H1 (cell line): Measurements from ENCODE around the gene MED31. TPM values are rescaled to one million over a fixed set of nuclear protein-coding genes. Genes with fewer than 3 reads are reported as not detected.

ENCODE experiments used
- BACH1 ChIP-seq: IDR thresholded peaks from 2 replicates; pipeline ENCODE4 v1.6.1; 2012; ENCODE audit warnings: low read length, improper control_type of control experiment
- BRCA1 ChIP-seq: IDR thresholded peaks from 2 replicates; pipeline ENCODE4 v1.6.1; 2012; ENCODE audit warnings: low read depth, low read length, improper control_type of control experiment
- CBX5 ChIP-seq: fragments of 300-800, 300-1000 bp; sonication (generic); IDR thresholded peaks from 2 replicates; pipeline ENCODE4 v1.7.1; 2016; ENCODE audit warnings: antibody characterized with exemption, low read length, low read depth
- EP300 ChIP-seq, 2 experiments: IDR thresholded peaks; 1 replicate in 1 of 2; 2 replicates in 1 of 2; pipeline ENCODE4 v1.6.1; 2011 to 2012; ENCODE audit warnings: low read depth in 2 of 2, low read length in 2 of 2, mild to moderate bottlenecking in 2 of 2, borderline replicate concordance in 1 of 2, inconsistent platforms in 1 of 2, moderate library complexity in 1 of 2
- GTF2F1 ChIP-seq: IDR thresholded peaks from 2 replicates; pipeline ENCODE4 v1.6.1; 2012; ENCODE audit warnings: low read depth, low read length, improper control_type of control experiment, borderline replicate concordance
- KDM4A ChIP-seq: IDR thresholded peaks from one replicate; pipeline ENCODE4 v1.7.1; 2012; ENCODE audit warnings: low read depth, mild to moderate bottlenecking, moderate library complexity, low read length, inconsistent platforms; ENCODE audit not compliant: severe bottlenecking
- KDM5A ChIP-seq: fragments of 200-600 bp; IDR thresholded peaks from 2 replicates; pipeline ENCODE4 v1.7.1; 2012; ENCODE audit warnings: mild to moderate bottlenecking, low read length, inconsistent platforms, mixed read lengths
- MAFK ChIP-seq: IDR thresholded peaks from 2 replicates; pipeline ENCODE4 v1.6.1; 2012; ENCODE audit warnings: low read depth, mild to moderate bottlenecking, improper control_type of control experiment, low read length
- MAX ChIP-seq: IDR thresholded peaks from 2 replicates; pipeline ENCODE4 v1.6.1; 2012; ENCODE audit warnings: inconsistent platforms
- NANOG ChIP-seq: IDR thresholded peaks from 2 replicates; pipeline ENCODE4 v1.6.1; 2011; ENCODE audit warnings: low read length, low read depth, mild to moderate bottlenecking, inconsistent platforms; ENCODE audit not compliant: insufficient read depth, poor library complexity, severe bottlenecking
- PHF8 ChIP-seq: fragments of 200-600 bp; sonication (generic); conservative IDR thresholded peaks from 2 replicates; pipeline ENCODE4 v1.7.1; 2012; ENCODE audit warnings: low read depth, mild to moderate bottlenecking, inconsistent platforms, low read length, moderate library complexity
- POU5F1 ChIP-seq: IDR thresholded peaks from 2 replicates; pipeline ENCODE4 v1.6.1; 2011; ENCODE audit warnings: low read depth, mild to moderate bottlenecking, low read length, moderate library complexity
- RAD21 ChIP-seq, 2 experiments: IDR thresholded peaks in 1 of 2; conservative IDR thresholded peaks in 1 of 2; 2 replicates each; pipeline ENCODE4 v1.6.1; 2011; ENCODE audit warnings: low read depth in 2 of 2, low read length in 2 of 2, improper control_type of control experiment in 1 of 2, inconsistent platforms in 1 of 2, mild to moderate bottlenecking in 1 of 2, moderate library complexity in 1 of 2
- RBBP5 ChIP-seq: IDR thresholded peaks from 2 replicates; pipeline ENCODE4 v1.7.1; 2012; ENCODE audit warnings: low read depth, mild to moderate bottlenecking, inconsistent platforms, low read length, moderate library complexity, borderline replicate concordance
- RFX5 ChIP-seq: IDR thresholded peaks from 2 replicates; pipeline ENCODE4 v1.6.1; 2011; ENCODE audit warnings: low read depth, low read length, improper control_type of control experiment, borderline replicate concordance
- RNF2 ChIP-seq: fragments of 200-900, 300-1000 bp; sonication (generic); IDR thresholded peaks from 2 replicates; pipeline ENCODE4 v1.7.1; 2016; ENCODE audit warnings: borderline replicate concordance, low read depth, mild to moderate bottlenecking, antibody characterized with exemption, low read length; ENCODE audit not compliant: poor library complexity, severe bottlenecking; ENCODE audit errors: missing control alignments
- RXRA ChIP-seq: IDR thresholded peaks from 2 replicates; pipeline ENCODE4 v1.6.1; 2011; ENCODE audit warnings: low read depth, mild to moderate bottlenecking, low read length, moderate library complexity; ENCODE audit not compliant: insufficient read depth
- SIRT6 ChIP-seq: IDR thresholded peaks from one replicate; pipeline ENCODE4 v1.7.1; 2012; ENCODE audit warnings: low read length, inconsistent platforms
- SP4 ChIP-seq: IDR thresholded peaks from 2 replicates; pipeline ENCODE4 v1.6.1; 2012; ENCODE audit warnings: low read length, inconsistent platforms
- TAF1 ChIP-seq: IDR thresholded peaks from 2 replicates; pipeline ENCODE4 v1.6.1; 2011; ENCODE audit warnings: mild to moderate bottlenecking, low read depth, low read length
- polyA plus RNA-seq, 7 experiments: library from polyadenylated mRNA; depleted of rRNA in 3 of 7; stranded (reverse) in 5 of 7; unstranded in 2 of 7; fragments of >200 nt in 5 of 7; fragments of 200-250 nt in 2 of 7; gene quantifications; 1 replicate in 5 of 7; 2 replicates in 1 of 7; 4 replicates in 1 of 7; pipeline versions ENCODE4 v1.2.1 to v1.2.3, GENCODE V29; 2011 to 2013; ENCODE audit warnings: missing spikeins in 2 of 7, mixed read lengths in 2 of 7
- total RNA-seq: library from RNA; stranded (reverse); fragmentation: NEBNext Ultra II Directional; extraction: Animal tissue kit (Norgen Biotek cat#: 25700); gene quantifications from 2 replicates; pipeline ENCODE4 v1.2.1, GENCODE V29; 2021
- TF ChIP-seq, protein P1 (sequence below), 3 experiments: IDR thresholded peaks; 1 replicate in 2 of 3; 2 replicates in 1 of 3; pipeline versions ENCODE4 v1.5.1 to v1.6.1; 2011; ENCODE audit warnings: low read length in 3 of 3, mild to moderate bottlenecking in 3 of 3, inconsistent platforms in 2 of 3, low read depth in 1 of 3, moderate library complexity in 1 of 3; ENCODE audit not compliant: insufficient read depth in 1 of 3; ENCODE audit errors: control extremely low read depth in 1 of 3

MED31 gene
- total and polyA plus RNA-seq, 2 of the 8 experiments (the other 6 are each of a cell fraction or from before 2014, with no cell fraction given), result 4.6 to 12.3 TPM

DNA sequence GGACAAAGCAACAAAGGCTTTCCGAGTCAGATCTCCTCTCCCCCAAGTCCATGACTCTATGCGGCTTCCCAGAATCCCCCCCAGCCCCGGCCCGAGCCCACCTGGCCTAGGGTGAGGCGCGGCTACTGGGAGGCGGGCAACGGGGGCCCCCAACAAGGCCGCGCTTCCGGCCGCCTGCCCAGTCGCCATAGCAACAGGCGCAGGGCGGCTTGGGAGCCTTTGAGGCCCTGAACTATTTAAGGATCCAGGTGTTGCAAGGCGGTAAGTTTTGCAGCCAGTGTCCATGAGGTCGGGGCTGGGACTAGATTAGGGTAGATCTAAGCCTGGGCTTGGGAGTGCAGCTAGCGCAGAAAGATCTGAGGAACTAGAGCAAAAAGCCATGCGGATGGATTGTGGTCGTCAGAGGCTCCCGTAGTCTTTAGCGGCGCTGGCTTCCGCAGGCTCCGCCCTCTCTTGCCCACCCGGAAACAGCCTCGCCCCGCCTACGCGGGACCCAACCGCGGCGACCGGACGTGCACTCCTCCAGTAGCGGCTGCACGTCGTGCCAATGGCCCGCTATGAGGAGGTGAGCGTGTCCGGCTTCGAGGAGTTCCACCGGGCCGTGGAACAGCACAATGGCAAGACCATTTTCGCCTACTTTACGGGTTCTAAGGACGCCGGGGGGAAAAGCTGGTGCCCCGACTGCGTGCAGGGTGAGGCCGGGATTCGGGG lies 10.7 kb downstream of the MED31 start, which contains the start of the genes KIAA0753 and TXNDC17 (continued):
- TF ChIP-seq KDM5A (no peak), EP300 (IDR thresholded peaks at IDR 0.05; ENCODE audit: borderline replicate concordance in 1 of 2, low read depth in 2 of 2, low read length in 2 of 2) (no peak), RAD21 (IDR thresholded peaks at IDR 0.05 in 1 of 2, conservative IDR thresholded peaks at IDR 0.05 in 1 of 2; ENCODE audit: low read depth in 2 of 2, low read length in 2 of 2) (no peak; a peak in 1 of 4 replicates), RXRA (no peak), PHF8 (peak; percentile 76), RBBP5 (0 out of 2 replicates have a peak, but pooled peaks have one; percentile 37), NANOG (no peak), SP4 (no peak), RFX5 (no peak), MAFK (no peak), BRCA1 (no peak), BACH1 (no peak), CBX5 (no peak), GTF2F1 (no peak), MAX (peak; percentile 45), SIRT6 (no peak), TAF1 (peak; percentile 85), KDM4A (peak; percentile 36), POU5F1 (no peak), RNF2 (no peak)
- TF ChIP-seq, protein P1, sequence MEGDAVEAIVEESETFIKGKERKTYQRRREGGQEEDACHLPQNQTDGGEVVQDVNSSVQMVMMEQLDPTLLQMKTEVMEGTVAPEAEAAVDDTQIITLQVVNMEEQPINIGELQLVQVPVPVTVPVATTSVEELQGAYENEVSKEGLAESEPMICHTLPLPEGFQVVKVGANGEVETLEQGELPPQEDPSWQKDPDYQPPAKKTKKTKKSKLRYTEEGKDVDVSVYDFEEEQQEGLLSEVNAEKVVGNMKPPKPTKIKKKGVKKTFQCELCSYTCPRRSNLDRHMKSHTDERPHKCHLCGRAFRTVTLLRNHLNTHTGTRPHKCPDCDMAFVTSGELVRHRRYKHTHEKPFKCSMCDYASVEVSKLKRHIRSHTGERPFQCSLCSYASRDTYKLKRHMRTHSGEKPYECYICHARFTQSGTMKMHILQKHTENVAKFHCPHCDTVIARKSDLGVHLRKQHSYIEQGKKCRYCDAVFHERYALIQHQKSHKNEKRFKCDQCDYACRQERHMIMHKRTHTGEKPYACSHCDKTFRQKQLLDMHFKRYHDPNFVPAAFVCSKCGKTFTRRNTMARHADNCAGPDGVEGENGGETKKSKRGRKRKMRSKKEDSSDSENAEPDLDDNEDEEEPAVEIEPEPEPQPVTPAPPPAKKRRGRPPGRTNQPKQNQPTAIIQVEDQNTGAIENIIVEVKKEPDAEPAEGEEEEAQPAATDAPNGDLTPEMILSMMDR (IDR thresholded peaks at IDR 0.05; ENCODE audit: control extremely low read depth in 1 of 3, insufficient read depth in 1 of 3, low read depth in 1 of 3, low read length in 3 of 3), result no peak
